HL-60 (cell line): Measurements from ENCODE around the gene SGSM1.

ENCODE experiments used
- DNase-seq, 2 experiments: peaks; one replicate each; pipeline ENCODE4 v3.0.0-alpha.2; 2010 to 2020; ENCODE audit warnings: low read depth in 1 of 2, low spot score in 1 of 2
- H3K27ac ChIP-seq: fragments of 250-450 bp; sonication (Bioruptor Pico); replicated peaks from 2 replicates; pipeline ENCODE4 v1.5.1; 2020; ENCODE audit warnings: mild to moderate bottlenecking, moderate library complexity
- H3K27me3 ChIP-seq: fragments of 250-450 bp; sonication (Bioruptor Pico); 2 replicates; pipeline ENCODE4 v1.5.1; 2021; ENCODE audit warnings: mild to moderate bottlenecking, moderate library complexity; ENCODE audit not compliant: insufficient read depth, poor library complexity, severe bottlenecking
- H3K4me3 ChIP-seq: replicated peaks from 2 replicates; pipeline ENCODE4 v1.5.1; 2011; ENCODE audit warnings: mild to moderate bottlenecking, control low read depth, low read length; ENCODE audit not compliant: insufficient read depth
- GABPA ChIP-seq: IDR thresholded peaks from 2 replicates; pipeline ENCODE4 v1.6.1; 2012; ENCODE audit warnings: low read depth
- POLR2AphosphoS5 ChIP-seq: IDR thresholded peaks from 2 replicates; pipeline ENCODE4 v1.6.1; 2012; ENCODE audit warnings: low read depth
- SPI1 ChIP-seq: IDR thresholded peaks from 2 replicates; pipeline ENCODE4 v1.6.1; 2012; ENCODE audit warnings: low read depth, mild to moderate bottlenecking, borderline replicate concordance
- TF ChIP-seq, protein P1 (sequence below): IDR thresholded peaks from one replicate; pipeline ENCODE4 v1.5.1; 2011; ENCODE audit warnings: low read length, control low read depth, inconsistent platforms; ENCODE audit not compliant: insufficient read depth
- TF ChIP-seq, protein P2 (sequence below): IDR thresholded peaks from 2 replicates; pipeline ENCODE4 v1.6.1; 2012; ENCODE audit warnings: low read depth; ENCODE audit not compliant: insufficient replicate concordance

SGSM1 gene

DNA sequence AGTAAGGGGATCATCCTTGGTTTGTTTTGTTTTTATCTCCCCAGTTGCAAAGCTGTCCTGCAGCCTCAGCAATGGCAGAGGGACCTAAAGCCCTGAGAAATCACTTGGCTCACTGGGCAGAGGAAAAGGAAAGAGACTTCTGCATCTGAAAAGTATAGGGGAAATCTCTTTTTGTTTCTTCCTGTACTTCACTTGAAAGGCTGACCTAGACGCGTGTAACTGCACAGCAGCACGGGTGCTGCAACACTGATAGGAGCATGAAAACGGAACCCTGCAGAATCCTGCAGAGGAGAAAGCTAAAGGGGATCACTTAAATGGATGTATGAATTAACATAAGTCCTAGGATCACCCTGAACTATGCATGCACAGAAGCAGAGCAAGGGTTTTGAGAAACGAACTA, 29.5 kb upstream of the SGSM1 start:
- no peak overlapping the region for H3K4me3 ChIP-seq
- DNase-seq = no peak
- H3K27ac ChIP-seq = no peak overlapping the region
- H3K27me3 ChIP-seq = peaks cover 11% of the 10 kb centered on the region
- no peak for TF ChIP-seq SPI1
- TF ChIP-seq, protein P1, sequence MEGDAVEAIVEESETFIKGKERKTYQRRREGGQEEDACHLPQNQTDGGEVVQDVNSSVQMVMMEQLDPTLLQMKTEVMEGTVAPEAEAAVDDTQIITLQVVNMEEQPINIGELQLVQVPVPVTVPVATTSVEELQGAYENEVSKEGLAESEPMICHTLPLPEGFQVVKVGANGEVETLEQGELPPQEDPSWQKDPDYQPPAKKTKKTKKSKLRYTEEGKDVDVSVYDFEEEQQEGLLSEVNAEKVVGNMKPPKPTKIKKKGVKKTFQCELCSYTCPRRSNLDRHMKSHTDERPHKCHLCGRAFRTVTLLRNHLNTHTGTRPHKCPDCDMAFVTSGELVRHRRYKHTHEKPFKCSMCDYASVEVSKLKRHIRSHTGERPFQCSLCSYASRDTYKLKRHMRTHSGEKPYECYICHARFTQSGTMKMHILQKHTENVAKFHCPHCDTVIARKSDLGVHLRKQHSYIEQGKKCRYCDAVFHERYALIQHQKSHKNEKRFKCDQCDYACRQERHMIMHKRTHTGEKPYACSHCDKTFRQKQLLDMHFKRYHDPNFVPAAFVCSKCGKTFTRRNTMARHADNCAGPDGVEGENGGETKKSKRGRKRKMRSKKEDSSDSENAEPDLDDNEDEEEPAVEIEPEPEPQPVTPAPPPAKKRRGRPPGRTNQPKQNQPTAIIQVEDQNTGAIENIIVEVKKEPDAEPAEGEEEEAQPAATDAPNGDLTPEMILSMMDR = no peak

DNA sequence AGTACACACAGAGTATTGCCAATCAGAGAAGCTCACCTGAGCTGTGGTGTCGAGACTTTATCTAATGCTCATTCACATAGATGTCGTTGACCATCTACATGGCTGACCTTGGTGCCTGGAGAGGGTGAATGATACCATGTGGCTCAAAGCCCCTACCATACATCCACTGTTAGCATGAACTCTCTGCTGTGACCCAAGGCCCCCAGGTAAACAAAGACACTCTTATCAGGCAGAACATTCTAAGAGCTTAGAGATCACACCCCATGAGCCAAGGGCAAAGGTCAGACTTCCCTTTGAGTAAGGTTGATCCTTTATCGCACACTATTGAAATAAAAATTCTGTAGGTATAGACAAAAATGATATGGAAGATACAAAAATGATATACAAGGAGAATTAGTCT, 16.5 kb upstream of the SGSM1 start:
- Histone ChIP-seq H3K4me3 (no peak overlapping the region), H3K27ac (no peak overlapping the region), H3K27me3 (no peaks in the 10 kb centered on the region)
- TF ChIP-seq SPI1 (no peak), POLR2AphosphoS5 (no peak), GABPA (no peak)
- TF ChIP-seq, protein P1 = no peak
- TF ChIP-seq, protein P2, sequence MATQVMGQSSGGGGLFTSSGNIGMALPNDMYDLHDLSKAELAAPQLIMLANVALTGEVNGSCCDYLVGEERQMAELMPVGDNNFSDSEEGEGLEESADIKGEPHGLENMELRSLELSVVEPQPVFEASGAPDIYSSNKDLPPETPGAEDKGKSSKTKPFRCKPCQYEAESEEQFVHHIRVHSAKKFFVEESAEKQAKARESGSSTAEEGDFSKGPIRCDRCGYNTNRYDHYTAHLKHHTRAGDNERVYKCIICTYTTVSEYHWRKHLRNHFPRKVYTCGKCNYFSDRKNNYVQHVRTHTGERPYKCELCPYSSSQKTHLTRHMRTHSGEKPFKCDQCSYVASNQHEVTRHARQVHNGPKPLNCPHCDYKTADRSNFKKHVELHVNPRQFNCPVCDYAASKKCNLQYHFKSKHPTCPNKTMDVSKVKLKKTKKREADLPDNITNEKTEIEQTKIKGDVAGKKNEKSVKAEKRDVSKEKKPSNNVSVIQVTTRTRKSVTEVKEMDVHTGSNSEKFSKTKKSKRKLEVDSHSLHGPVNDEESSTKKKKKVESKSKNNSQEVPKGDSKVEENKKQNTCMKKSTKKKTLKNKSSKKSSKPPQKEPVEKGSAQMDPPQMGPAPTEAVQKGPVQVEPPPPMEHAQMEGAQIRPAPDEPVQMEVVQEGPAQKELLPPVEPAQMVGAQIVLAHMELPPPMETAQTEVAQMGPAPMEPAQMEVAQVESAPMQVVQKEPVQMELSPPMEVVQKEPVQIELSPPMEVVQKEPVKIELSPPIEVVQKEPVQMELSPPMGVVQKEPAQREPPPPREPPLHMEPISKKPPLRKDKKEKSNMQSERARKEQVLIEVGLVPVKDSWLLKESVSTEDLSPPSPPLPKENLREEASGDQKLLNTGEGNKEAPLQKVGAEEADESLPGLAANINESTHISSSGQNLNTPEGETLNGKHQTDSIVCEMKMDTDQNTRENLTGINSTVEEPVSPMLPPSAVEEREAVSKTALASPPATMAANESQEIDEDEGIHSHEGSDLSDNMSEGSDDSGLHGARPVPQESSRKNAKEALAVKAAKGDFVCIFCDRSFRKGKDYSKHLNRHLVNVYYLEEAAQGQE = no peak
- no peak for DNase-seq

DNA sequence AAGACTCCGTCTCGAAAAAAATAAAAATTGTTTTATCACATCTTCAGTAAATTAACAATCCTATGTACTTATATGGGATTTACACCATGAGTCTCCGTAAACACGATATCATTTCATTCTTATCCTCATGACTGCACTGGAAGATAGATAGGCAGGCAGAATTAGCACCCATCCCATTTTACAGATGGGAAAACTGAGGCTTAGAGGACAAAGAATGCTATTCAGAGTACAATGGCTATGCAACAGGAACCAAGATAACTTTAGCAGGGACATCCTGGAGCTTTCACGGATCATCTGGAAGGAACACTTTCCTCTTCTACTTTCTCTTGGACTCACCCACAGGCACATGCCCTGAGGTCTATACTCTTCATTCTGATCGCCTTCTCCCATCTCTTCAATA, 14.6 kb upstream of the SGSM1 start:
- Histone ChIP-seq H3K27me3 (no peaks in the 10 kb centered on the region), H3K4me3 (no peak overlapping the region), H3K27ac (no peak overlapping the region)
- TF ChIP-seq GABPA = no peak
- no peak for TF ChIP-seq SPI1
- TF ChIP-seq POLR2AphosphoS5 = no peak
- TF ChIP-seq, protein P2 = no peak
- TF ChIP-seq, protein P1 = no peak
- no peak for DNase-seq

DNA sequence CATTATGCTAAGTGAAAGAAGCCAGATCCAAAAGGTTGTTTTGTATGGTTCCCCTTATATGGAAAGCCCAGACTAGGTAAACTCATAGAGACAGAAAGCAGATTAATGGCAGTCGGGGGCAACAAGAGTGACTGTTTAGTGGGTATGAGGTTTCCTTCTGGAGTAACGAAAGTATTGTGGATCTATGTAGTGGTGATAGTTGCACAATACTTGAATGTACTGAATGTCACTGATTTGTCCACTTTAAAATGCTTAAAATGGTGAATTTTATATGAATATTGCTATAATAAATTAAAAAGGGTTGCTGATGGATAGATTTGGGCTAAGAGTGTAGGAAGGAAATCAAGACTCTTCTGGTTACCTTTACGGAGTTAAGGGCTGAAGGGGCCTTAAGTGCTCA, 10.0 kb upstream of the SGSM1 start:
- Histone ChIP-seq H3K27me3 (no peaks in the 10 kb centered on the region), H3K4me3 (no peak overlapping the region), H3K27ac (no peak overlapping the region)
- no peak for DNase-seq
- TF ChIP-seq, protein P1 = no peak
- TF ChIP-seq GABPA = no peak
- no peak for TF ChIP-seq SPI1
- TF ChIP-seq, protein P2 = no peak
- TF ChIP-seq POLR2AphosphoS5 = no peak
